GM12892 (cell line): ENCODE measurements around the gene EPAS1.

Experiments
- DNase-seq: peaks from one replicate; pipeline ENCODE4 v3.0.0; 2011; ENCODE audit not compliant: insufficient read length
- FAIRE-seq: peaks from 2 replicates; lab custom pipeline; 2011; peaks lifted over from hg19 to GRCh38; lab: Jason Lieb, UNC
- POLR2A ChIP-seq: IDR thresholded peaks from 2 replicates; pipeline ENCODE4 v1.6.1; 2011; ENCODE audit warnings: low read depth, low read length, control low read depth
- POLR2AphosphoS5 ChIP-seq: IDR thresholded peaks from 2 replicates; pipeline ENCODE4 v1.6.1; 2011; ENCODE audit warnings: low read depth, low read length, control low read depth
- TAF1 ChIP-seq: IDR thresholded peaks from 2 replicates; pipeline ENCODE4 v1.6.1; 2011; ENCODE audit warnings: low read depth, mild to moderate bottlenecking, control low read depth, low read length, borderline replicate concordance

Gene EPAS1

GRCh38 chr2:46377666-46378560, 80.7 kb downstream of the EPAS1 start:
- TF ChIP-seq POLR2A = no peak
- no peak for TF ChIP-seq TAF1
- no peak for TF ChIP-seq POLR2AphosphoS5
- FAIRE-seq (no peak), DNase-seq (no peak)

GRCh38 chr2:46378616-46379015, 81.4 kb downstream of the EPAS1 start:
- no peak for TF ChIP-seq POLR2AphosphoS5
- no peak for TF ChIP-seq TAF1
- no peak for TF ChIP-seq POLR2A
- DNase-seq = no peak
- FAIRE-seq = no peak

GRCh38 chr2:46379213-46380037, 82.2 kb downstream of the EPAS1 start:
- TF ChIP-seq POLR2A = no peak
- FAIRE-seq (no peak), DNase-seq (no peak)

- FAIRE-seq = no peak
- TF ChIP-seq TAF1 = no peak
- TF ChIP-seq POLR2A = no peak
- no peak for TF ChIP-seq POLR2AphosphoS5
- DNase-seq = no peak
Observed at GRCh38 chr2:46380038-46380940, 83.1 kb downstream of the EPAS1 start.

- no peak for FAIRE-seq
Observed at GRCh38 chr2:46381263-46381849, 84.1 kb downstream of the EPAS1 start.

GRCh38 chr2:46381871-46382270, 84.7 kb downstream of the EPAS1 start:
- TF ChIP-seq TAF1 (no peak), POLR2AphosphoS5 (no peak), POLR2A (no peak)
- DNase-seq (no peak), FAIRE-seq (no peak)

More at GRCh38 chr2:46381263-46381849, 84.1 kb downstream of the EPAS1 start:
- DNase-seq = no peak
- TF ChIP-seq TAF1 (no peak), POLR2AphosphoS5 (no peak), POLR2A (no peak)

- FAIRE-seq (no peak), DNase-seq (no peak)
- no peak for TF ChIP-seq POLR2A
- TF ChIP-seq POLR2AphosphoS5 = no peak
- TF ChIP-seq TAF1 = no peak
Observed at GRCh38 chr2:46382331-46383112, 85.3 kb downstream of the EPAS1 start.

GRCh38 chr2:46383113-46383395, 85.8 kb downstream of the EPAS1 start:
- DNase-seq = no peak
- TF ChIP-seq POLR2A (no peak), TAF1 (no peak), POLR2AphosphoS5 (no peak)
- no peak for FAIRE-seq

- no peak for DNase-seq
- TF ChIP-seq POLR2AphosphoS5 (no peak), TAF1 (no peak), POLR2A (no peak)
- FAIRE-seq = no peak
Observed at GRCh38 chr2:46383784-46384456, 86.7 kb downstream of the EPAS1 start.

- no peak for FAIRE-seq
- no peak for DNase-seq
Observed at GRCh38 chr2:46384457-46384815, 87.2 kb downstream of the EPAS1 start.

More at GRCh38 chr2:46384457-46384815, 87.2 kb downstream of the EPAS1 start:
- TF ChIP-seq TAF1 = no peak
- TF ChIP-seq POLR2AphosphoS5 = no peak
- TF ChIP-seq POLR2A = no peak
